22Rv1 (cell line): ENCODE measurements around the gene ACSF3.

Experiments
- H3K27ac ChIP-seq: fragments of 450-650 bp; 2 replicates; pipeline ENCODE4 v1.5.1; 2017
- CTCF ChIP-seq: fragments of 450-650 bp; IDR thresholded peaks from 2 replicates; pipeline ENCODE4 v1.5.1; 2017; ENCODE audit warnings: mild to moderate bottlenecking
- ZFX ChIP-seq: fragments of 450-650 bp; IDR thresholded peaks from 2 replicates; pipeline ENCODE4 v1.6.1; 2017; ENCODE audit warnings: antibody characterized with exemption, borderline replicate concordance

The ACSF3 gene

GRCh38 chr16:89084814-89085612 is 8.6 kb upstream of the ACSF3 start:
- TF ChIP-seq CTCF (no peak), ZFX (no peak)
- H3K27ac ChIP-seq, result no peak overlapping the region

- TF ChIP-seq CTCF, result no peak
- no peak for TF ChIP-seq ZFX
- H3K27ac ChIP-seq, result no peak overlapping the region
These were observed 7.9 kb upstream of the ACSF3 start for GRCh38 chr16:89085755-89086154.

- TF ChIP-seq CTCF, result no peak
- no peak for TF ChIP-seq ZFX
These were observed 5.6 kb upstream of the ACSF3 start for GRCh38 chr16:89087922-89088497.

GRCh38 chr16:89089120-89089519 is 4.5 kb upstream of the ACSF3 start:
- TF ChIP-seq CTCF (no peak), ZFX (no peak)
- no peak overlapping the region for H3K27ac ChIP-seq

More at GRCh38 chr16:89087922-89088497, 5.6 kb upstream of the ACSF3 start:
- no peak overlapping the region for H3K27ac ChIP-seq

- TF ChIP-seq CTCF, result no peak
- TF ChIP-seq ZFX, result no peak
- no peak overlapping the region for H3K27ac ChIP-seq
These were observed 3.4 kb upstream of the ACSF3 start for GRCh38 chr16:89090182-89090630.

GRCh38 chr16:89090669-89091426 is 2.8 kb upstream of the ACSF3 start:
- TF ChIP-seq ZFX (no peak), CTCF (no peak)
- no peak overlapping the region for H3K27ac ChIP-seq
